Nephron (organoid): ENCODE results near the gene TIAM1.

Experiments
- H3K27ac Mint-ChIP-seq, 3 experiments: 2 replicates each; pipeline ENCODE4 v1.8.0; 2020; ENCODE audit warnings: mixed read lengths in 3 of 3, mild to moderate bottlenecking in 2 of 3, moderate library complexity in 1 of 3
- H3K27me3 Mint-ChIP-seq: 2 replicates; pipeline ENCODE4 v1.8.0; 2021; ENCODE audit warnings: low read depth, mild to moderate bottlenecking, moderate library complexity, mixed read lengths
- H3K36me3 Mint-ChIP-seq: 2 replicates; pipeline ENCODE4 v1.8.0; 2020; ENCODE audit warnings: low read depth, mixed read lengths
- H3K4me1 Mint-ChIP-seq: 2 replicates; pipeline ENCODE4 v1.8.0; 2020; ENCODE audit warnings: mixed read lengths
- H3K4me3 Mint-ChIP-seq, 3 experiments: 2 replicates each; pipeline ENCODE4 v1.8.0; 2020; ENCODE audit warnings: mild to moderate bottlenecking in 3 of 3, mixed read lengths in 3 of 3, moderate library complexity in 2 of 3
- H3K9me3 Mint-ChIP-seq: 2 replicates; pipeline ENCODE4 v1.8.0; 2020; ENCODE audit warnings: mixed read lengths
- CTCF ChIP-seq, 3 experiments: fragments of 200-600 bp; sonication (generic); IDR thresholded peaks; one replicate each; pipeline ENCODE4 v1.5.0; 2021; ENCODE audit warnings: antibody characterized with exemption in 3 of 3; ENCODE audit not compliant: unreplicated experiment in 3 of 3

TIAM1 gene

GRCh38 chr21:31343680-31344480 is at the start of gene TIAM1:
TSS of gene TIAM1 (minus strand) at chr21:31344261. CDS start at chr21:31266972, 77,289 bp downstream.
- H3K36me3 Mint-ChIP-seq = no peaks in the 10 kb centered on the region
- H3K9me3 Mint-ChIP-seq = no peaks in the 10 kb centered on the region

GRCh38 chr21:31387560-31388186 is 43.6 kb upstream of the TIAM1 start:
- Mint-ChIP-seq H3K4me1 (no peaks in the 10 kb centered on the region), H3K27me3 (peaks cover 4% of the 10 kb centered on the region), H3K4me3 (no peak overlapping the region), H3K27ac (no peak overlapping the region), H3K9me3 (no peaks in the 10 kb centered on the region), H3K36me3 (no peaks in the 10 kb centered on the region)
- TF ChIP-seq CTCF (IDR thresholded peaks at IDR 0.05; ENCODE audit: unreplicated experiment in 3 of 3) = no peak

More at GRCh38 chr21:31343680-31344480, at the start of gene TIAM1:
- no peak for TF ChIP-seq CTCF (IDR thresholded peaks at IDR 0.05; ENCODE audit: unreplicated experiment in 3 of 3)
- H3K27me3 Mint-ChIP-seq = peaks cover 73% of the 10 kb centered on the region
- H3K4me1 Mint-ChIP-seq = peaks cover 28% of the 10 kb centered on the region
- no peak within 1 kb of the TSS for H3K27ac Mint-ChIP-seq
- peak within 1 kb of the TSS; percentile 89 to 92 (median 90) for H3K4me3 Mint-ChIP-seq

GRCh38 chr21:31386006-31386405 is 41.9 kb upstream of the TIAM1 start:
- TF ChIP-seq CTCF (IDR thresholded peaks at IDR 0.05; ENCODE audit: unreplicated experiment in 3 of 3) = no peak
- Mint-ChIP-seq H3K9me3 (no peaks in the 10 kb centered on the region), H3K27ac (no peak overlapping the region), H3K4me3 (no peak overlapping the region), H3K27me3 (peaks cover 4% of the 10 kb centered on the region), H3K4me1 (no peaks in the 10 kb centered on the region), H3K36me3 (no peaks in the 10 kb centered on the region)

- no peak for TF ChIP-seq CTCF (IDR thresholded peaks at IDR 0.05; ENCODE audit: unreplicated experiment in 3 of 3)
- H3K36me3 Mint-ChIP-seq = no peaks in the 10 kb centered on the region
- no peak overlapping the region for H3K4me3 Mint-ChIP-seq
- no peaks in the 10 kb centered on the region for H3K4me1 Mint-ChIP-seq
- H3K9me3 Mint-ChIP-seq = no peaks in the 10 kb centered on the region
- H3K27me3 Mint-ChIP-seq = peaks cover 4% of the 10 kb centered on the region
- no peak overlapping the region for H3K27ac Mint-ChIP-seq
These were observed 39.7 kb upstream of the TIAM1 start for GRCh38 chr21:31383770-31384169.

GRCh38 chr21:31382060-31382459 is 38.0 kb upstream of the TIAM1 start:
- no peak overlapping the region for H3K4me3 Mint-ChIP-seq
- no peak for TF ChIP-seq CTCF (IDR thresholded peaks at IDR 0.05; ENCODE audit: unreplicated experiment in 3 of 3)

More at GRCh38 chr21:31382060-31382459, 38.0 kb upstream of the TIAM1 start:
- Mint-ChIP-seq H3K27ac (no peak overlapping the region), H3K4me1 (no peaks in the 10 kb centered on the region), H3K27me3 (peaks cover 4% of the 10 kb centered on the region), H3K9me3 (no peaks in the 10 kb centered on the region), H3K36me3 (no peaks in the 10 kb centered on the region)
